Motor neuron (in vitro differentiated cells): ENCODE results near the gene YPEL2. TPM values are rescaled to one million over a fixed set of nuclear protein-coding genes. Genes with fewer than 3 reads are reported as not detected.
A peak's percentile ranks its signal among the peaks of the same experiment; 100 is the strongest.

Source experiments
- ATAC-seq, 8 experiments: fragments of 200-7000 bp; cut with Tn5 transposase; replicated peaks in 6 of 8; 2 replicates each; pipeline ENCODE4 v1.8.0; 2021; ENCODE audit warnings: mild to moderate bottlenecking in 8 of 8, moderate library complexity in 8 of 8
- H3K27ac ChIP-seq, 2 donors: fragments of 250-450 bp; sonication (Bioruptor Pico); 2 replicates each; pipeline ENCODE4 v1.9.0; 2021; ENCODE audit warnings: antibody characterized with exemption in 2 of 2, mild to moderate bottlenecking in 2 of 2, moderate library complexity in 1 of 2
- H3K4me1 ChIP-seq, 2 donors: fragments of 250-450 bp; sonication (Bioruptor Pico); replicated peaks in 1 of 2; 2 replicates each; pipeline ENCODE4 v1.6.1; 2021; ENCODE audit warnings: antibody characterized with exemption in 2 of 2, mild to moderate bottlenecking in 2 of 2, moderate library complexity in 1 of 2
- H3K4me3 ChIP-seq, 5 donors: fragments of 250-450 bp; sonication (Bioruptor Pico); 2 replicates each; pipeline ENCODE4 v1.9.0; 2021; ENCODE audit warnings: antibody characterized with exemption in 5 of 5, mild to moderate bottlenecking in 5 of 5, moderate library complexity in 4 of 5
- WGBS, 10 experiments: fragments of 450-650 bp; shearing (Covaris generic); methylation state at CpG; one replicate each; pipeline ENCODE4 v1.0.0; 2022; 5-methylcytosine and 5-hydroxymethylcytosine counted together
- in situ Hi-C, 9 experiments: fragments of 400-800 bp; cut with MboI; loops; one replicate each; pipeline ENCODE4 v1.15.0; 2021; ENCODE audit warnings: low sequenced_read_pairs in 9 of 9, low pct_unique_long_range_greater_than_20kb in 2 of 9; ENCODE audit not compliant: unreplicated experiment in 9 of 9
- total RNA-seq, 8 experiments: library from RNA; unstranded; fragments of 300-600 nt; gene quantifications; 2 replicates each; pipeline versions ENCODE4 v1.2.3 to v1.2.4, GENCODE V29; 2022

The YPEL2 gene
- total RNA-seq, 8 experiments from 2014 or later, result 2.6 to 14.0 (median 5.2) TPM

GRCh38 chr17:59375857-59376256 lies 44.4 kb downstream of the YPEL2 start:
- in situ Hi-C loops, result no loop called here
- no peak for ATAC-seq
- H3K4me3 ChIP-seq, result no peak overlapping the region
- no peak overlapping the region for H3K27ac ChIP-seq
- peaks cover 33 to 34% of the 10 kb centered on the region in 2 donors for H3K4me1 ChIP-seq

- 10 to 96% (median 91%) methylated on average over 2 to 5 of the region's 5 CpGs; no CpG with 5 or more reads in 2 of the 10 experiments for WGBS, 10 experiments
- in situ Hi-C loops, result no loop called here
These were observed 45.1 kb downstream of the YPEL2 start for GRCh38 chr17:59376506-59376905.

GRCh38 chr17:59377410-59377809 lies 46.0 kb downstream of the YPEL2 start:
- in situ Hi-C loops, result no loop called here
- Histone ChIP-seq H3K4me1 (peaks cover 18 to 19% of the 10 kb centered on the region in 2 donors), H3K27ac (no peak overlapping the region), H3K4me3 (no peak overlapping the region)
- no peak for ATAC-seq
- 66 to 100% (median 90%) methylated on average over 1 to 3 of the region's 3 CpGs; no CpG with 5 or more reads in 3 of the 10 experiments for WGBS, 10 experiments

More at GRCh38 chr17:59376506-59376905, 45.1 kb downstream of the YPEL2 start:
- no peak overlapping the region for H3K27ac ChIP-seq
- peaks cover 27 to 28% of the 10 kb centered on the region in 2 donors for H3K4me1 ChIP-seq
- H3K4me3 ChIP-seq, result no peak overlapping the region
- ATAC-seq, result no peak

- 22 to 100% (median 79%) methylated on average over 1 to 3 of the region's 4 CpGs; no CpG with 5 or more reads in 4 of the 10 experiments for WGBS, 10 experiments
- in situ Hi-C loops, result no loop called here
- Histone ChIP-seq H3K27ac (no peak overlapping the region), H3K4me1 (peaks cover 5 to 6% of the 10 kb centered on the region in 2 donors), H3K4me3 (no peak overlapping the region)
- peak in 2 of 8 experiments; percentile 50 to 64 for ATAC-seq
These were observed 47.2 kb downstream of the YPEL2 start for GRCh38 chr17:59378675-59379074.

GRCh38 chr17:59380474-59380873 lies 49.0 kb downstream of the YPEL2 start:
- H3K27ac ChIP-seq, result no peak overlapping the region
- in situ Hi-C loops, result no loop called here
- H3K4me3 ChIP-seq, result no peak overlapping the region
- no peak for ATAC-seq
- 60 to 100% (median 88%) methylated on average over 1 to 2 of the region's 3 CpGs; no CpG with 5 or more reads in 3 of the 10 experiments for WGBS, 10 experiments
- H3K4me1 ChIP-seq, result no peaks in the 10 kb centered on the region

GRCh38 chr17:59381716-59382570 lies 50.5 kb downstream of the YPEL2 start:
- WGBS, 10 experiments, result 25 to 100% (median 75%) methylated on average over 1 to 4 of the region's 8 CpGs; no CpG with 5 or more reads in 4 of the 10 experiments
- ATAC-seq, result peak in 6 of 8 experiments; percentile 27 to 97 (median 40)
- Histone ChIP-seq H3K4me3 (no peak overlapping the region), H3K27ac (no peak overlapping the region), H3K4me1 (no peaks in the 10 kb centered on the region)
- in situ Hi-C loops, result no loop called here

- Histone ChIP-seq H3K27ac (no peak overlapping the region), H3K4me3 (no peak overlapping the region), H3K4me1 (no peaks in the 10 kb centered on the region)
- WGBS, 10 experiments, result 59 to 100% (median 95%) methylated on average over 2 to 4 of the region's 4 CpGs
- in situ Hi-C loops, result no loop called here
- no peak for ATAC-seq
These were observed 52.4 kb downstream of the YPEL2 start for GRCh38 chr17:59383893-59384292.

- 10 to 100% (median 77%) methylated on average over 2 to 9 of the region's 11 CpGs; no CpG with 5 or more reads in 1 of the 10 experiments for WGBS, 10 experiments
- peak in 2 of 8 experiments; percentile 70 to 72 for ATAC-seq
- H3K27ac ChIP-seq, result no peak overlapping the region
- in situ Hi-C loops, result no loop called here
- H3K4me1 ChIP-seq, result no peaks in the 10 kb centered on the region
- H3K4me3 ChIP-seq, result no peak overlapping the region
These were observed 56.1 kb downstream of the YPEL2 start for GRCh38 chr17:59387351-59388068.

- no peak overlapping the region for H3K27ac ChIP-seq
- WGBS, 10 experiments, result 60 to 90% (median 84%) methylated on average over 3 to 9 of the region's 9 CpGs; no CpG with 5 or more reads in 3 of the 10 experiments
- in situ Hi-C loops, result no loop called here
- no peak for ATAC-seq
- H3K4me3 ChIP-seq, result no peak overlapping the region
- H3K4me1 ChIP-seq, result no peaks in the 10 kb centered on the region
These were observed 56.7 kb downstream of the YPEL2 start for GRCh38 chr17:59388069-59388556.

- Histone ChIP-seq H3K4me1 (no peaks in the 10 kb centered on the region), H3K4me3 (no peak overlapping the region), H3K27ac (no peak overlapping the region)
- no peak for ATAC-seq
- in situ Hi-C loops, result no loop called here
- WGBS, 10 experiments, result 33 to 100% (median 80%) methylated on average over 1 to 5 of the region's 5 CpGs; no CpG with 5 or more reads in 2 of the 10 experiments
These were observed 57.6 kb downstream of the YPEL2 start for GRCh38 chr17:59389066-59389465.

- WGBS, 10 experiments, result 65 to 100% (median 82%) methylated on average over 1 to 4 of the region's 4 CpGs; no CpG with 5 or more reads in 2 of the 10 experiments
- Histone ChIP-seq H3K4me1 (no peaks in the 10 kb centered on the region), H3K4me3 (no peak overlapping the region), H3K27ac (no peak overlapping the region)
- in situ Hi-C loops, result no loop called here
- ATAC-seq, result no peak
These were observed 59.6 kb downstream of the YPEL2 start for GRCh38 chr17:59391021-59391420.

- no peak for ATAC-seq
- Histone ChIP-seq H3K4me1 (no peaks in the 10 kb centered on the region), H3K4me3 (no peak overlapping the region), H3K27ac (no peak overlapping the region)
- 33 to 99% (median 88%) methylated on average over 1 to 6 of the region's 7 CpGs; no CpG with 5 or more reads in 2 of the 10 experiments for WGBS, 10 experiments
- in situ Hi-C loops, result no loop called here
These were observed 61.7 kb downstream of the YPEL2 start for GRCh38 chr17:59392973-59393679.
